Cardiac muscle cell (in vitro differentiated cells and primary cell): ENCODE measurements around the gene CRYBG2. TPM values are rescaled to one million over a fixed set of nuclear protein-coding genes. Genes with fewer than 3 reads are reported as not detected.

Experiments used
- DNase-seq, 2 donors: peaks; one replicate each; pipeline versions ENCODE4 v3.0.0 to v3.0.0-alpha.2; 2010 to 2017; ENCODE audit warnings: low read depth in 1 of 2, low spot score in 1 of 2
- H3K27ac ChIP-seq: fragments of 200-600 bp; sonication (generic); 2 replicates; pipeline ENCODE4 v1.5.1; 2016
- H3K27me3 ChIP-seq: fragments of 200-600 bp; sonication (generic); 2 replicates; pipeline ENCODE4 v1.6.0; 2016; ENCODE audit warnings: control low read depth
- H3K36me3 ChIP-seq: fragments of 200-600 bp; sonication (generic); 2 replicates; pipeline ENCODE4 v1.5.1; 2016; ENCODE audit warnings: control low read depth
- H3K4me1 ChIP-seq: fragments of 200-600 bp; sonication (generic); 2 replicates; pipeline ENCODE4 v1.8.1; 2017; ENCODE audit warnings: low read depth, mild to moderate bottlenecking, mixed run types
- H3K4me3 ChIP-seq: fragments of 200-600 bp; sonication (generic); 2 replicates; pipeline ENCODE4 v1.5.1; 2016; ENCODE audit warnings: mild to moderate bottlenecking
- H3K9me3 ChIP-seq: fragments of 200-600 bp; sonication (generic); 2 replicates; pipeline ENCODE4 v1.5.1; 2017; ENCODE audit warnings: low read depth, mild to moderate bottlenecking, control low read depth
- CTCF ChIP-seq: IDR thresholded peaks from 2 replicates; pipeline ENCODE4 v1.5.1; 2012; ENCODE audit warnings: low read depth, mild to moderate bottlenecking, low read length
- polyA plus RNA-seq: library from polyadenylated mRNA; unstranded; fragments of >200 nt; fragmentation: Nextera tagmentation; extraction: Ambion mirVana; gene quantifications from 2 replicates; pipeline ENCODE4 v1.2.1, GENCODE V29; 2016
- total RNA-seq: library from RNA; depleted of rRNA; stranded (reverse); fragments of >200 nt; gene quantifications from 2 replicates; pipeline ENCODE4 v1.2.3, GENCODE V29; 2016

The CRYBG2 gene
- total and polyA plus RNA-seq, 2 experiments from 2014 or later: 0.06 to 1.7 TPM

- Histone ChIP-seq H3K27ac (no peak overlapping the region), H3K4me3 (no peak overlapping the region), H3K9me3 (no peaks in the 10 kb centered on the region), H3K36me3 (no peaks in the 10 kb centered on the region), H3K27me3 (peaks cover 45% of the 10 kb centered on the region), H3K4me1 (peaks cover 7% of the 10 kb centered on the region)
- DNase-seq: no peak
- TF ChIP-seq CTCF: no peak
Measured at GRCh38 chr1:26356106-26356505, 2.2 kb upstream of the CRYBG2 start.

- Histone ChIP-seq H3K4me1 (peaks cover 10% of the 10 kb centered on the region), H3K27me3 (peaks cover 34% of the 10 kb centered on the region), H3K27ac (no peak overlapping the region), H3K4me3 (no peak overlapping the region), H3K36me3 (no peaks in the 10 kb centered on the region), H3K9me3 (no peaks in the 10 kb centered on the region)
- no peak for TF ChIP-seq CTCF
- no peak for DNase-seq
Measured at GRCh38 chr1:26354972-26355371, 1.0 kb upstream of the CRYBG2 start.

- DNase-seq: no peak
- Histone ChIP-seq H3K4me1 (peaks cover 10% of the 10 kb centered on the region), H3K27ac (no peak overlapping the region), H3K27me3 (peaks cover 17% of the 10 kb centered on the region), H3K36me3 (no peaks in the 10 kb centered on the region), H3K4me3 (no peak overlapping the region), H3K9me3 (no peaks in the 10 kb centered on the region)
- TF ChIP-seq CTCF: no peak
Measured at GRCh38 chr1:26353210-26353859, 595 bp downstream of the CRYBG2 start.

GRCh38 chr1:26352338-26352679 lies 1.6 kb downstream of the CRYBG2 start:
- Histone ChIP-seq H3K36me3 (no peaks in the 10 kb centered on the region), H3K9me3 (no peaks in the 10 kb centered on the region), H3K27ac (no peak overlapping the region), H3K4me3 (no peak overlapping the region), H3K4me1 (peaks cover 10% of the 10 kb centered on the region), H3K27me3 (peaks cover 7% of the 10 kb centered on the region)
- DNase-seq: no peak
- no peak for TF ChIP-seq CTCF

- no peaks in the 10 kb centered on the region for H3K36me3 ChIP-seq
- TF ChIP-seq CTCF: no peak
- H3K9me3 ChIP-seq: no peaks in the 10 kb centered on the region
- peaks cover 1% of the 10 kb centered on the region for H3K27me3 ChIP-seq
- H3K27ac ChIP-seq: no peak overlapping the region
- no peak for DNase-seq
- H3K4me1 ChIP-seq: peaks cover 10% of the 10 kb centered on the region
- H3K4me3 ChIP-seq: no peak overlapping the region
Measured at GRCh38 chr1:26351590-26352337, 2.2 kb downstream of the CRYBG2 start.
